Esophagus squamous epithelium (tissue), 4 donors: Measurements from ENCODE around the gene ZBED6.

Source experiments
- CTCF ChIP-seq, 6 experiments: fragments of 450-650 bp in 4 of 6; fragments of 200-600 bp in 2 of 6; sonication (generic) in 2 of 6; IDR thresholded peaks; one replicate each; pipeline ENCODE4 v1.5.1; 2016 to 2019; ENCODE audit warnings: antibody characterized with exemption in 6 of 6, mild to moderate bottlenecking in 4 of 6, moderate library complexity in 4 of 6
- POLR2A ChIP-seq, 4 donors: fragments of 450-650 bp; IDR thresholded peaks; one replicate each; pipeline ENCODE4 v1.6.1; 2017; ENCODE audit warnings: antibody characterized with exemption in 4 of 4, mild to moderate bottlenecking in 4 of 4, moderate library complexity in 3 of 4

- TF ChIP-seq POLR2A (IDR thresholded peaks at IDR 0.05) (no peak), CTCF (IDR thresholded peaks at IDR 0.05) (no peak)
Measured at GRCh38 chr1:203842559-203842876, 47.1 kb downstream of the ZBED6 start.
